Duodenal mucosa (tissue), 2 donors: Measurements from ENCODE around the gene DOHH.
"Not testable (repeated sequence)": the region's sequence is repeated elsewhere in the genome, so short reads cannot be mapped to it uniquely, and the experiment has no call there.

ENCODE experiments used
- H3K27ac ChIP-seq: one replicate; pipeline ENCODE4 v1.7.0; 2013; ENCODE audit warnings: low read depth, low read length
- H3K27me3 ChIP-seq, 2 donors: one replicate each; pipeline ENCODE4 v1.7.0; 2013; ENCODE audit warnings: low read length in 2 of 2, control low read depth in 1 of 2; ENCODE audit not compliant: insufficient read depth in 2 of 2, control insufficient read depth in 1 of 2
- H3K36me3 ChIP-seq, 2 donors: one replicate each; pipeline ENCODE4 v1.7.0; 2013; ENCODE audit warnings: low read length in 2 of 2, control low read depth in 1 of 2; ENCODE audit not compliant: insufficient read depth in 2 of 2, control insufficient read depth in 1 of 2
- H3K4me1 ChIP-seq, 2 donors: one replicate each; pipeline ENCODE4 v1.7.0; 2013; ENCODE audit warnings: low read length in 2 of 2, control low read depth in 1 of 2; ENCODE audit not compliant: insufficient read depth in 2 of 2, control insufficient read depth in 1 of 2
- H3K4me3 ChIP-seq, 2 donors: one replicate each; pipeline ENCODE4 v1.7.0; 2013; ENCODE audit warnings: low read length in 2 of 2, low read depth in 1 of 2
- H3K9ac ChIP-seq, 2 donors: one replicate each; pipeline ENCODE4 v1.7.0; 2013; ENCODE audit warnings: low read length in 2 of 2, low read depth in 1 of 2
- H3K9me3 ChIP-seq, 2 donors: one replicate each; pipeline ENCODE4 v1.7.0; 2013; ENCODE audit warnings: low read length in 2 of 2, control low read depth in 1 of 2; ENCODE audit not compliant: control insufficient read depth in 1 of 2

The DOHH gene

GRCh38 chr19:3511506-3512251, 11.2 kb upstream of the DOHH start:
- no peak overlapping the region for H3K4me3 ChIP-seq
- no peaks in the 10 kb centered on the region for H3K27me3 ChIP-seq
- H3K4me1 ChIP-seq, result peaks cover 18% of the 10 kb centered on the region in 2 donors
- no peak overlapping the region for H3K27ac ChIP-seq
- peaks cover 8 to 33% of the 10 kb centered on the region in 2 donors for H3K36me3 ChIP-seq
- no peaks in the 10 kb centered on the region for H3K9me3 ChIP-seq
- no peak overlapping the region for H3K9ac ChIP-seq

- Histone ChIP-seq H3K36me3 (peaks cover 8 to 33% of the 10 kb centered on the region in 2 donors), H3K27ac (no peak overlapping the region), H3K4me1 (peaks cover 14 to 15% of the 10 kb centered on the region in 2 donors), H3K27me3 (no peaks in the 10 kb centered on the region), H3K4me3 (no peak overlapping the region), H3K9me3 (no peaks in the 10 kb centered on the region), H3K9ac (no peak overlapping the region)
These were observed 10.3 kb upstream of the DOHH start for GRCh38 chr19:3510727-3511126.

GRCh38 chr19:3509566-3509989, 9.1 kb upstream of the DOHH start:
- Histone ChIP-seq H3K4me1 (peaks cover 14 to 24% of the 10 kb centered on the region in 2 donors), H3K27me3 (no peaks in the 10 kb centered on the region), H3K36me3 (peaks cover 8 to 33% of the 10 kb centered on the region in 2 donors), H3K4me3 (no peak overlapping the region), H3K27ac (no peak overlapping the region), H3K9ac (no peak overlapping the region), H3K9me3 (no peaks in the 10 kb centered on the region)

GRCh38 chr19:3508771-3509535, 8.5 kb upstream of the DOHH start:
- Histone ChIP-seq H3K36me3 (peaks cover 8 to 31% of the 10 kb centered on the region in 2 donors), H3K9ac (peak overlapping the region in 1 of 2 donors; percentile 43), H3K27me3 (no peaks in the 10 kb centered on the region), H3K27ac (no peak overlapping the region), H3K9me3 (no peaks in the 10 kb centered on the region), H3K4me1 (peaks cover 14 to 24% of the 10 kb centered on the region in 2 donors), H3K4me3 (no peak overlapping the region)

GRCh38 chr19:3508121-3508661, 7.7 kb upstream of the DOHH start:
- not testable (repeated sequence) for H3K27ac ChIP-seq, H3K9me3 ChIP-seq, H3K4me3 ChIP-seq, H3K27me3 ChIP-seq
- H3K9ac ChIP-seq, result peak overlapping the region in 1 of 2 donors; percentile 43
- peaks cover 8 to 30% of the 10 kb centered on the region in 2 donors for H3K36me3 ChIP-seq
- peaks cover 12 to 21% of the 10 kb centered on the region in 2 donors for H3K4me1 ChIP-seq

GRCh38 chr19:3507371-3508120, 7.1 kb upstream of the DOHH start:
- H3K27me3 ChIP-seq, result no peaks in the 10 kb centered on the region
- peak overlapping the region; percentile 47 for H3K27ac ChIP-seq
- H3K4me3 ChIP-seq, result peak overlapping the region; percentile 86 to 88
- peak overlapping the region; percentile 61 to 84 for H3K9ac ChIP-seq
- peaks cover 8 to 20% of the 10 kb centered on the region in 2 donors for H3K4me1 ChIP-seq
- H3K9me3 ChIP-seq, result no peaks in the 10 kb centered on the region
- H3K36me3 ChIP-seq, result peaks cover 8 to 30% of the 10 kb centered on the region in 2 donors

GRCh38 chr19:3506384-3507340, 6.2 kb upstream of the DOHH start:
- H3K4me1 ChIP-seq, result peaks cover 8 to 20% of the 10 kb centered on the region in 2 donors

GRCh38 chr19:3505598-3506383, 5.3 kb upstream of the DOHH start, which contains the start of gene FZR1:
FZR1 (plus strand) TSS chr19:3506311; CDS start chr19:3522990, 16,679 bp downstream.
- peak within 1 kb of the TSS; percentile 86 to 94 for H3K4me3 ChIP-seq
- peaks cover 8 to 18% of the 10 kb centered on the region in 2 donors for H3K36me3 ChIP-seq
- H3K27ac ChIP-seq, result peak within 1 kb of the TSS; percentile 93
- H3K4me1 ChIP-seq, result peaks cover 11 to 21% of the 10 kb centered on the region in 2 donors
- H3K9me3 ChIP-seq, result no peaks in the 10 kb centered on the region
- peak within 1 kb of the TSS; percentile 84 to 91 for H3K9ac ChIP-seq
- H3K27me3 ChIP-seq, result no peaks in the 10 kb centered on the region

More at GRCh38 chr19:3506384-3507340, 6.2 kb upstream of the DOHH start:
- Histone ChIP-seq H3K4me3 (peak overlapping the region; percentile 86 to 88), H3K27ac (peak overlapping the region; percentile 50), H3K9me3 (no peaks in the 10 kb centered on the region), H3K36me3 (peaks cover 8 to 24% of the 10 kb centered on the region in 2 donors), H3K9ac (peak overlapping the region; percentile 61 to 84), H3K27me3 (no peaks in the 10 kb centered on the region)
